NCI-H82 treated with DMSO at 0.1 percent for 48 hours (cell line): ENCODE data around the gene SLC16A8.
A peak's percentile ranks its signal among the peaks of the same experiment; 100 is the strongest.

ENCODE experiments used
- DNase-seq: peaks from one replicate; lab custom pipeline; 2025; ENCODE audit not compliant: unreplicated experiment; lab: John Stamatoyannopoulos, UW

The SLC16A8 gene

GRCh38 chr22:38074181-38075104 lies 9.5 kb downstream of the SLC16A8 start:
- no peak for DNase-seq

- no peak for DNase-seq
Observed at GRCh38 chr22:38073150-38074130, 10.5 kb downstream of the SLC16A8 start.

- DNase-seq, result no peak
Observed at GRCh38 chr22:38072322-38073149, 11.4 kb downstream of the SLC16A8 start.

- no peak for DNase-seq
Observed at GRCh38 chr22:38071421-38072321, 12.3 kb downstream of the SLC16A8 start.

- DNase-seq, result no peak
Observed at GRCh38 chr22:38070250-38070921, 13.6 kb downstream of the SLC16A8 start.

GRCh38 chr22:38069372-38070249 lies 14.4 kb downstream of the SLC16A8 start:
- DNase-seq, result peak; percentile 5

- DNase-seq, result no peak
Observed at GRCh38 chr22:38068641-38069371, 15.2 kb downstream of the SLC16A8 start.

GRCh38 chr22:38067761-38068360 lies 16.1 kb downstream of the SLC16A8 start:
- no peak for DNase-seq

- no peak for DNase-seq
Observed at GRCh38 chr22:38067028-38067415, 17.0 kb downstream of the SLC16A8 start.

GRCh38 chr22:38066381-38067027 lies 17.5 kb downstream of the SLC16A8 start:
- no peak for DNase-seq

- DNase-seq, result no peak
Observed at GRCh38 chr22:38065539-38065938, 18.4 kb downstream of the SLC16A8 start.

GRCh38 chr22:38062791-38063190 lies 21.2 kb downstream of the SLC16A8 start:
- no peak for DNase-seq

- peak; percentile 4 for DNase-seq
Observed at GRCh38 chr22:38056969-38057891, 26.8 kb downstream of the SLC16A8 start, which contains the start of gene PICK1. Gene PICK1 (plus strand): TSS chr22:38057404. CDS start chr22:38057810, 406 bp downstream.

GRCh38 chr22:38051900-38052862 lies 31.8 kb downstream of the SLC16A8 start:
- peak; percentile 64 for DNase-seq
